NCI-H524 (cell line): ENCODE measurements around the gene KCNJ5.

Source experiments
- DNase-seq, 2 experiments: peaks; one replicate each; lab custom pipeline; 2025; lab: John Stamatoyannopoulos, UW

The KCNJ5 gene

DNA sequence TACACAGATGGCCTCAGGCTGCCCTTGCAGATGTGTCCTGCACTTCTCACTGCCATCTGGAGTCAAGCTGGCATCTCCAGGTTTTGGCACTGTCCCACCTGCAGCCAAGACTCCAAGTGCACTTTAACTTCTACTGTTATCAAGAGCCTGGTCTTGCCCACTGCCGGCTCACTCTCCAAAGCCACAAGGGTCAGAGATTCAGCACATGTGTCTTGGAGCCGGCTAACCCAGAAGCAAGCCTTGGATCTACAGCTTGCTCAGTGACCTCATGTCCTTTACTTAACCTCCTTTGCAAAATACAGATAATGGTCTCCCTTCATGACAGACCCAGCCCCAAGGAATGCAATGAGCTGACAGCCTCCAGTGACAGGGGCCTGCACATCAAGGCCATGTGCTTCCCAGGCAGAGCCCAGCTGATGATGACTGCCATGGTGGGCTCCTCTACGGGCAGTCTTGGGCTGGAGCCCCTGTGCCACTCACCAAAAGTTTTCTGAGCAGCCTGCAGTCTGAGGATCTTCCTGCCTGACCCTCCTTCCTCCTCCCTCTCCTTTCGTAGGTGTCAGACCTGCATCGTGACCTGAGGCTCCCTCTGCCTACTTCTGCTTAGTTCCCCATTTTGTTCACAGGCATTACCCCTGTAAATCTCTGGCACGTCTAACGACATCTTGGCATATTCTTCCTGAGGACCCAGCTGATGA lies 42.5 kb downstream of the KCNJ5 start:
- peak; percentile 50 to 85 for DNase-seq

GRCh38 chr11:128934351-128934750 lies 43.2 kb downstream of the KCNJ5 start:
- DNase-seq, result no peak

- no peak for DNase-seq
Observed at GRCh38 chr11:128934926-128935325, 43.8 kb downstream of the KCNJ5 start.

DNA sequence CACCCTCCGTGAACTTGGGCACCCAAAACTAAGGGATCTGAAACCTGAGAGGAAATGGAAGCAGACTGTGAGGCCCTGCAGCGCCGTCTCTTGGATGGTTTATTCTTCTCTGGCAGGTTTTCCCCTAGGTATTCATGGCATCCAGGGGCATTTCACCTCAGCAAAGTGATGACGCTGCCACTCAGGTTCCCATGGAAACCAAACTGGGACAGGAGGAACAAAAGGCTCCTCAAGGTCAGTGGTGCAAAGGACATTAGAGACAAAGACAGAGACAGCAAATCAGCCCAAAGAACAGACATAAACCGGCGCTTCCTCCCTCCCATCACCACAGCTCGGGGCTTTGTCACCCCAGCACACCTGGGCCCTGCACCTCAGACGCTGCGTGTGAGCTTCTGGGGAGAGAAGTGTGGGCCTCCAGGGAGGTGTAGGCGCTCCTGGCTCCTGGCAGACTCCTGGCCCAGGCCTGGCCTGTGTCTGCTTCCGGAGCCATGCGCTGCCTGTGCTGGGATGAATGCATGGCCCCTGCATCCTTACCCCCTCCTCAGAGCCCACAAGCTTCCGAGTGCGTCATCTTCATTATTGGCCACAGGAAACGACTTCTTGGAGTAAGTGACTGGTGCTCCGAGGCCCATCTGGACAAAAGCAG lies 45.6 kb downstream of the KCNJ5 start:
- peak in 1 of 2 experiments; percentile 32 for DNase-seq

- no peak for DNase-seq
Observed at GRCh38 chr11:128937480-128937879, 46.3 kb downstream of the KCNJ5 start.

GRCh38 chr11:128938156-128938885 lies 47.2 kb downstream of the KCNJ5 start:
- no peak for DNase-seq

DNA sequence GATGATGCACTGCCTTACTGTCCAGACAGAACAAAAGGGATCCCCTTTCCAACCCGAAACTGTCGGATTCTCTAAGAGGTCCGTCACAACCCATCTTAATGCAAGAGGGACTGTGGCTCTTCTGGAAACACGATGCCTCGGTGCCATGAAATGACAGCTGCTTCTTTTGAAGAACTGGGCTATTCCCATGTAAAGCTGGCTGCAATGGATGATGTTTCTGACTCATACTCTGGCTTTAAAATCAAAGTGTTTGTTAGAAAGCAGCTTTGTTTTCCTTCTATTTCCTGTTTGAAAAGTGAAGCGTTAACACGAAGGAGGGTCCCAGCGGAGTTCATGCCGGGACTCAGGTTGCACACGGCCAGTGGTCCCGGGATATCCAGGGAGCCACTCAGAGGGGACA lies 48.4 kb downstream of the KCNJ5 start:
- DNase-seq, result peak; percentile 27 to 62

DNA sequence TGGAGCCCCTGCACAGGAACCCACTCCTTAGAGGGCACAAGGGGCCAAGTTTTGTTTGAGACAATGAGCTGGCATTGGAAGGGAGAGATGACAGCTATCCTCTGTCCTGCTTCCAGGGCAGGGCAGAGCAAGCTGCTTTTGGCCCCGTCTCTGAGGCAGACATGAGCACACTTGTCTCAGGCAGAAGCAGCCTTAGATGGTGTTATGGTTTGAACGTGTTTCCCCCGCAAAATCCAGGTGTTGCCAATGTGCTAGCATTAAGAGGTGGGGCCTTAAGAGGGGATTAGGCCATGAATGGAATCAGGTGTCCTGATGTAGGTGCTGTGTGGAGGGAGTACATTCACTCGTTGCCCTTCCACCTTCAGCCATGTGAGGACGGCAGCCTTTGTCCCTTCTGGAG lies 49.0 kb downstream of the KCNJ5 start:
- DNase-seq, result no peak

- DNase-seq, result no peak
Observed at GRCh38 chr11:128940603-128941002, 49.4 kb downstream of the KCNJ5 start.

DNA sequence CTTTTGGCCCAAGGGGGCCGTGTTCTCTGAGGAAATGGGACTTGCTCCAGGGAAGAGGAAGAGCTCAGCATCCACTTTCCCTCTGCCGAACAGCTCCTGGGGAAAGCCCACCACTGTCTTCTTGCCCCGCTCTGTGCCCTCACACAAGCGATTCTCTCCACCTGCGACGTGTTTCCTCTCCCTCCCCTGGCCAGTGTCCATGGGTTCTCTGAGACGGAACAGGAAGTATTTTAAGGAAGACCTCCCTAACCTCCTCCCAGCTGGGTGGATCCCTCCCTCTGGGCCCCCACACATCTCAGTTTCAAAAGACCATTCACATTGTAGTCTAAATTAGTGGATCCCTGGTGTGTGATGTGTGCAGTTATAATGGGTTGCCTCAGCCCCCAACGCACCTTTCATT lies 50.0 kb downstream of the KCNJ5 start:
- DNase-seq, result no peak

DNA sequence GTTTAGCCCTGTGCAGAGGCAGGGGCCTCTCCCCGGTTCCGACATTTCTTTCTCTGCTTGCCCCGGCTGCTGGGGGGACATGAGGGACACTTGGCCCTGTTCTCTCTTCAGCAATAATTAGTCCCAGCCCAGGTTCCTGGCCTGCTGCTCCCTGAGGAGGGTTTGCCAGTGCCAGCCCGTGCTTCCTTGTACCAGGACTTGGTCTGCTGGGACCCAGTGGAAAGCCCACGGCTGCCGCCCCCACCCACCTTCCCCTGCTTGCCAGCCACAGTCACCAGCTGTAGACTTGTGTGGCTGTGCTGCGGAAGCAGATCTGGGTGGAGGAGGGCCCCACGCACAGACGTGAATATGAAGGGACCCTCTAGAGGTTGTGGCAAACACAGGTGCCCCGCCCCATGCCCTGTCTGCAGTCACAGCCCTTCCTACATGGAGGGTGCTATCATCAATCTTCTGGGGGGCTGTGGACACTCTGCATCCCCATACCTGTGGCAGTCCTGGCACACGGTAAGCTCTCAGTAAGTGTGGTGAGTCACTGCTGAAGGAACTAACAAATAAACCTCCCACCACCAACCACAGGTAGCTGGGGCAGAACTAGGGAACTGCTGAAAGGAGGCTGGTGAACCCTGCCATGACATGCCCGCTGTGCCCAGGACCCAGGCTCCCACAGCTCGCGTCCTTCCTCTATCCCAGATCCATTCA lies 50.6 kb downstream of the KCNJ5 start:
- no peak for DNase-seq

DNA sequence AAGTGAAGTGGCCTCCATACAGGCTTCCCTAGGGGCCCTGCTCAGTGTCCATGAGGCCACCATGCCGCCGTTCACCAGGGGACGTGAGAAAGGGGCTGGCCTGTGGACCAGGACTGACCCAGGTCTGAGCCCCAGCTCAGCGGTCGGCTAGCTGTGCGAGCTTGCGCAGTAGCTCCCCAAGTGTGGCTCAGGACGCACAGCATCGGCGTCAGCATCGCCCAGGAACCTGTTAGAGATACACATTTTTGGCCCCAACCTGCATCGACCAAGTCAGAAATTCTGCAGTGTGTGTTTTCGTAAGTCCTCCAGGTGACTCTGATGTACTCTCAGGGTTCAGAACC lies 51.1 kb downstream of the KCNJ5 start:
- no peak for DNase-seq

- DNase-seq, result no peak
Observed at GRCh38 chr11:128942817-128943427, 51.8 kb downstream of the KCNJ5 start, which contains the start of gene TP53AIP1. TP53AIP1 (minus strand) TSS chr11:128942871; CDS start chr11:128937818, 5,053 bp downstream.

DNA sequence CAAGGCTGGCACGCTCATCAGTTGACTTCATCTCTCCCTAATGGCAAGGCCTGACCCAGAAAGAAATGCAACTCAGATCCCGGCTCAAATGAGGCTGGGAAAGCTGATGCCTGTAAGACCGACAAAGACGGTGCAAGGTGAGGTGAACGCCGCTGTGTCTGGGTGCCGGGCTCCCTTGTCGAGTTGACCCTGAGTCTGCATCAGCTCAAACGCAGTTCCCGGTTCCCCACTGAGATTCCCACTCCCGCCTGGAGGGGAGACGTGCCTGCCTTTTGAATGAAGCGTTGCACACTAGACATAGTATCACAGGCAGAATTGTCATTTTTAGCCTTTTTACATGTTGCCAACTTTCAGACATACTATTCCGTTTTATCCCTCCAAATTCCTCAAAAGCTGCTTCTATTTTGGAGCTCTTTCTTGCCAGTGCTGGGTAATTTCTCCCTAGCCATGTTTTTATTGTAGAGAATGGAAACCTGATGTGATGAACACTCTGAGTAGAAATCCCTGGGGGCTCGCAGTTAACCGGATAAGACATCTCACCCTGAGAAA lies 52.3 kb downstream of the KCNJ5 start:
- DNase-seq, result no peak

- DNase-seq, result no peak
Observed at GRCh38 chr11:128946648-128947047, 55.5 kb downstream of the KCNJ5 start.

GRCh38 chr11:128947773-128948172 lies 56.6 kb downstream of the KCNJ5 start:
- DNase-seq, result no peak

GRCh38 chr11:128948583-128948982 lies 57.4 kb downstream of the KCNJ5 start:
- DNase-seq, result peak in 1 of 2 experiments; percentile 25

DNA sequence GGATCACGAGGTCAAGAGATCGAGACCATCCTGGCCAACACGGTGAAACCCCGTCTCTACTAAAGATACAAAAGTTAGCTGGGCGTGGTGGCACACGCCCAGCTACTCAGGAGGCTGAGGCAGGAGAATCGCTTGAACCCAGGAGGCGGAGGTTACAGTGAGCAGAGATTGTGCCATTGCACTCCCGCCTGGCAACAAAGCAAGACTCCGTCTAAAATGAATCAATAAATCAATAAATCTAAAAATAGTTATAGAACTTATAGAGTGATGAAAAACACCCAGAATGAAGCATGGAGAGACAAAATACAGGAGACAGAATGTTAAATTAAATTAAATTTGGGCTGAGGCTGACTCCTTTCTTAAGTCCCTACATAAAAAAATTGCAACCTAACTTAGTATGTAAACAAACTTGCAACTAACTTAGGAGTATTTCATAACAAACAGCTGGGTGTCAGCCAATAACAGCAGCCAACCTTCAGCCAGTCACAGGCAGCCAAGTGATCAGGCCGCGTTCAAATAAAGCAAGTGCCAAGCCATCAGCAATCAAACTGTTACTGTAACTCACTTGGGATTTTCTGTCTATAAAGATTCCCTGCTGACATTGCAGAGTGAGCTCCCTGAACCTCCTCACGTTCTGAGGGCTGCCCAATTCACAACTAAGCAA lies 58.8 kb downstream of the KCNJ5 start:
- no peak for DNase-seq

- DNase-seq, result no peak
Observed at GRCh38 chr11:128953151-128953550, 62.0 kb downstream of the KCNJ5 start.

DNA sequence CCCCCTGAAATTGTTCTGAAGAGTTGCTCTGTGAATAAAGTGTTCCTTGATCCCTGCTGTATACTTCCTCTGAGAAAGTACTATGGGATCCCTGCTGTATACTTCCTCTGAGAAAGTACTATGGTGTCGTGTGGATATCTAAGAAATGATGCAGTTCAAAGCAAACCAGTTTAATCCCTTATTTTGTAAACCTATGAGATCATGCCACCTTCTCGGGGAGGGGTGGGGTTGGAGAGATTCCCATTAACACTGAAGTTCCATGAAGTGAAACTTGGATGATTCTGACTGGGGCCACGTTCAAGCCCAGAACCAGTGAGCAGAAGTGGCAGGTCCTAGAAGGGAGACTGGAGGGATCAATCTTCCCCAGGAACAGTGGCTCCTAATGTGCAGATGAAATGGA lies 64.5 kb downstream of the KCNJ5 start:
- no peak for DNase-seq
